ENCODE measurements around the gene FAM50B.

Gene FAM50B

DNA sequence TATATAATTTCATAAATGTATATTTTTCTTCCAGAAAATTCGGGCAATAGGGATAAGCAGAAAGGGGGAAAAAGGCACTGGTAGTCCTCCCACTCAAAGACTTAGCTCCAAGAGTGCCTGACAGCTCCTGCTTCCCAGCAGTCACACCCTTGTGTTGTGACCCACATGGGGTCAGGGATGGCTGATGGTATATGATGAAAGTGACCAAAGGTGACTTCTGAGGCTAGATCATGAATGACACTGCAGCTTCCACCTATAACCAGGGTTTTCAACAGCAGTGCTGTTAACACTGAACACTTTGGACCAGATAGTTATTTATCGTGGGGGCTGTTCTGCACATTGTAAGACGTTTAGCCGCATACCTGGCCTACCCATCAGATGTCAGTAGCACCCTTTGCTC is 22.3 kb downstream of the FAM50B start:
- TF ChIP-seq, protein P1, sequence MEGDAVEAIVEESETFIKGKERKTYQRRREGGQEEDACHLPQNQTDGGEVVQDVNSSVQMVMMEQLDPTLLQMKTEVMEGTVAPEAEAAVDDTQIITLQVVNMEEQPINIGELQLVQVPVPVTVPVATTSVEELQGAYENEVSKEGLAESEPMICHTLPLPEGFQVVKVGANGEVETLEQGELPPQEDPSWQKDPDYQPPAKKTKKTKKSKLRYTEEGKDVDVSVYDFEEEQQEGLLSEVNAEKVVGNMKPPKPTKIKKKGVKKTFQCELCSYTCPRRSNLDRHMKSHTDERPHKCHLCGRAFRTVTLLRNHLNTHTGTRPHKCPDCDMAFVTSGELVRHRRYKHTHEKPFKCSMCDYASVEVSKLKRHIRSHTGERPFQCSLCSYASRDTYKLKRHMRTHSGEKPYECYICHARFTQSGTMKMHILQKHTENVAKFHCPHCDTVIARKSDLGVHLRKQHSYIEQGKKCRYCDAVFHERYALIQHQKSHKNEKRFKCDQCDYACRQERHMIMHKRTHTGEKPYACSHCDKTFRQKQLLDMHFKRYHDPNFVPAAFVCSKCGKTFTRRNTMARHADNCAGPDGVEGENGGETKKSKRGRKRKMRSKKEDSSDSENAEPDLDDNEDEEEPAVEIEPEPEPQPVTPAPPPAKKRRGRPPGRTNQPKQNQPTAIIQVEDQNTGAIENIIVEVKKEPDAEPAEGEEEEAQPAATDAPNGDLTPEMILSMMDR (IDR thresholded peaks at IDR 0.05; ENCODE audit: low read length, missing control alignments): no peak
- DNase-seq (ENCODE audit: low read depth): no peak
- H3K4me3 ChIP-seq (replicated peaks; ENCODE audit: low read depth, low read length): no peak overlapping the region

GRCh38 chr6:3871939-3872338 is 22.8 kb downstream of the FAM50B start:
- DNase-seq (ENCODE audit: low read depth): no peak
- no peak overlapping the region for H3K4me3 ChIP-seq (replicated peaks; ENCODE audit: low read depth, low read length)
- TF ChIP-seq, protein P1 (IDR thresholded peaks at IDR 0.05; ENCODE audit: low read length, missing control alignments): no peak

- no peak overlapping the region for H3K4me3 ChIP-seq (replicated peaks; ENCODE audit: low read depth, low read length)
- TF ChIP-seq, protein P1 (IDR thresholded peaks at IDR 0.05; ENCODE audit: low read length, missing control alignments): no peak
- DNase-seq (ENCODE audit: low read depth): no peak
Measured at GRCh38 chr6:3872370-3872854, 23.2 kb downstream of the FAM50B start.

DNA sequence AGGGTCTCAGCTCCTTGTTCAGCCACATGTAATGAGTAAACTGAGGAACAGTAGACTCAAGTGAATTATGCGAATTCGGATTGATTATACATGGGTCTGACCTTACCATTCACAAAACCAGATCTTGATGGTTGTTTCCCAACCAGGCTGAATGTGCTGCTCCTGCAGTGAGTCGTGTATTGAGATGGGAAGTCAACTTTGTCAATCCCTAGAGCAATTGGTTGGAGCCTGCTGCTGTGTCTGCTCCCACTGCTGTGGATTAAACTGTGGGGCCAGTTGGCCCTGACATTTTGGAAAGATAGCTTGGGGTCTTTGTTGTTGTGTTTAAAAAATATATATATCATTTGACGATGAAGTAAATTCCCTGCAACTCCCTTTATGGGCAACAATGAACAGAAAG is 23.9 kb downstream of the FAM50B start:
- TF ChIP-seq, protein P1 (IDR thresholded peaks at IDR 0.05; ENCODE audit: low read length, missing control alignments): no peak
- H3K4me3 ChIP-seq (replicated peaks; ENCODE audit: low read depth, low read length): no peak overlapping the region
- DNase-seq (ENCODE audit: low read depth): no peak

- H3K4me3 ChIP-seq (replicated peaks; ENCODE audit: low read depth, low read length): no peak overlapping the region
- no peak for DNase-seq (ENCODE audit: low read depth)
- TF ChIP-seq, protein P1 (IDR thresholded peaks at IDR 0.05; ENCODE audit: low read length, missing control alignments): no peak
Measured at GRCh38 chr6:3874069-3874468, 24.9 kb downstream of the FAM50B start.

- DNase-seq (ENCODE audit: low read depth): no peak
- H3K4me3 ChIP-seq (replicated peaks; ENCODE audit: low read depth, low read length): peak overlapping the region; percentile 45
- TF ChIP-seq, protein P1 (IDR thresholded peaks at IDR 0.05; ENCODE audit: low read length, missing control alignments): no peak
Measured at GRCh38 chr6:3875486-3875885, 26.3 kb downstream of the FAM50B start.

DNA sequence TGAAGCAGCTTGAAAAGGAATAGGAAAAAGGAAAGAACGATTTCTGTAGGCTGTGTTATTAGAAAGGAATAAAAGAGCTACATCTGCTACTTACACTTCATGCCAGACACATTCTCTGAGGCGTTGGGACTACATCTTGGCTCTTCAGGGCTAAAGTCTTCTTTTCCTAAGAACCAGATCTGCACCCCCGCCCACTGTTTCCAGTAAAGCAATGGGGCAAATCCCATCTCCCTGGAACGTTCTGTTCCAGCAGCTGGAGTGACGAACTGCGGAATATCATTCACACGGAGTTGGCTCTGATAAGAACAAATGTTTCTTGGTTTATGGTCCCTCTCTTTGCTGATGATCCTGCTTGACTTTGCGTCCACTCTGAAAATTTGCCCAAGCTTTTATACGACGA is 26.9 kb downstream of the FAM50B start:
- peak overlapping the region; percentile 45 for H3K4me3 ChIP-seq (replicated peaks; ENCODE audit: low read depth, low read length)
- TF ChIP-seq, protein P1 (IDR thresholded peaks at IDR 0.05; ENCODE audit: low read length, missing control alignments): no peak
- peak; percentile 87 for DNase-seq (ENCODE audit: low read depth)
